Ascending aorta (tissue), 2 donors: Measurements from ENCODE around the gene ATG14. TPM values are rescaled to one million over a fixed set of nuclear protein-coding genes. Genes with fewer than 3 reads are reported as not detected.
"Not testable (repeated sequence)": the region's sequence is repeated elsewhere in the genome, so short reads cannot be mapped to it uniquely, and the experiment has no call there.

Experiments used
- DNase-seq, 2 donors: peaks; one replicate each; pipeline ENCODE4 v3.0.0-alpha.2; 2019; ENCODE audit warnings: low spot score in 2 of 2
- H3K27ac ChIP-seq, 2 donors: fragments of 200-600 bp; sonication (generic); one replicate each; pipeline ENCODE4 v1.5.1; 2016 to 2017; ENCODE audit warnings: mild to moderate bottlenecking in 1 of 2
- H3K27me3 ChIP-seq: fragments of 200-600 bp; sonication (generic); one replicate; pipeline ENCODE4 v1.5.1; 2017
- H3K36me3 ChIP-seq, 2 donors: fragments of 200-600 bp; sonication (generic); one replicate each; pipeline ENCODE4 v1.5.1; 2016
- H3K4me1 ChIP-seq, 2 donors: fragments of 200-600 bp; sonication (generic); one replicate each; pipeline ENCODE4 v1.5.1; 2016 to 2017; ENCODE audit warnings: mild to moderate bottlenecking in 1 of 2
- H3K4me3 ChIP-seq, 2 donors: fragments of 200-600 bp; sonication (generic); one replicate each; pipeline ENCODE4 v1.5.1; 2016 to 2017; ENCODE audit warnings: mild to moderate bottlenecking in 1 of 2
- H3K9me3 ChIP-seq, 2 donors: fragments of 200-600 bp; sonication (generic); one replicate each; pipeline ENCODE4 v1.5.1; 2016
- CTCF ChIP-seq, 3 experiments: fragments of 200-600 bp in 2 of 3; fragments of 450-650 bp in 1 of 3; sonication (generic) in 2 of 3; IDR thresholded peaks; one replicate each; pipeline ENCODE4 v1.5.1; 2016 to 2019; ENCODE audit warnings: antibody characterized with exemption in 3 of 3, mild to moderate bottlenecking in 1 of 3, moderate library complexity in 1 of 3
- intact Hi-C: fragments of 100-400 bp; cut with DNase I; formaldehyde crosslinking; loops from one replicate; pipeline ENCODE4 v1.15.1; 2023
- total RNA-seq: library from RNA; depleted of rRNA; stranded (reverse); fragments of >200 nt; gene quantifications from one replicate; pipeline ENCODE4 v1.1.0, GENCODE V29; 2016

Gene ATG14
- total RNA-seq, 1 donor from 2014 or later = 8.4 TPM

DNA sequence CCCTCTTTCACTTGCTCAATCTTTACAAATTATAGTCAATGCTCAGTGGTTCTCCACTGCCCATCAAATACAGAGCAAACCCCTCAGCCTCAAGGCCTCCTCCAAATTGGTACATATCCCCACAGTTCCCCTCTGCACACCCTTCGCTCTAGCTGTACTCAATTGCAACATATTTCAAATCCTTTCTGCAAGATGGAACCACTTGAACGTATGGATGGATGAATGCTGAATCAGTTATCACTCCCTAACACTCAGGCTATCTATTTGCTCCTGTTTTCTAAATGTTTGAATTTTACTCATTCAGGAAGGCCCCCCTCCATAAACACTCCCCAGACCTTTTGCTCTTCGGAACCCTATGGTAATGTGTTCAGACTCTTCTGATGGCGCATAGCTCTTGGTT lies 24.5 kb downstream of the ATG14 start:
- peaks cover 29 to 48% of the 10 kb centered on the region in 2 donors for H3K36me3 ChIP-seq
- H3K27me3 ChIP-seq = no peaks in the 10 kb centered on the region
- intact Hi-C loops = loop anchor here (10.0 kb wide), 1 partner anchor 1432 kb away; the partner anchor contains the start of gene BMP4
- no peak for TF ChIP-seq CTCF (IDR thresholded peaks at IDR 0.05)
- no peak for DNase-seq
- peaks cover 12 to 17% of the 10 kb centered on the region in 2 donors for H3K4me1 ChIP-seq
- H3K9me3 ChIP-seq = no peaks in the 10 kb centered on the region
- H3K4me3 ChIP-seq = no peak overlapping the region
- no peak overlapping the region for H3K27ac ChIP-seq

- DNase-seq = no peak
- TF ChIP-seq CTCF (IDR thresholded peaks at IDR 0.05) = no peak
- no peaks in the 10 kb centered on the region for H3K27me3 ChIP-seq
- no peaks in the 10 kb centered on the region for H3K9me3 ChIP-seq
- H3K27ac ChIP-seq = peak overlapping the region in 1 of 2 donors; percentile 86
- intact Hi-C loops = loop anchor here (10.0 kb wide), 1 partner anchor 1431 kb away; the partner anchor contains the start of gene BMP4
- peaks cover 15 to 20% of the 10 kb centered on the region in 2 donors for H3K4me1 ChIP-seq
- peaks cover 30 to 55% of the 10 kb centered on the region in 2 donors for H3K36me3 ChIP-seq
- H3K4me3 ChIP-seq = no peak overlapping the region
Measured at GRCh38 chr14:55386037-55386808, 25.4 kb downstream of the ATG14 start.

GRCh38 chr14:55384536-55384935 lies 27.1 kb downstream of the ATG14 start:
- Histone ChIP-seq H3K36me3 (peaks cover 30 to 61% of the 10 kb centered on the region in 2 donors), H3K27ac (peak overlapping the region; percentile 64 to 86)
- intact Hi-C loops = loop anchor here (2.0 to 10.0 kb wide), 2 partner anchors 14 to 1430 kb away; partner anchors contain the start of gene BMP4

DNA sequence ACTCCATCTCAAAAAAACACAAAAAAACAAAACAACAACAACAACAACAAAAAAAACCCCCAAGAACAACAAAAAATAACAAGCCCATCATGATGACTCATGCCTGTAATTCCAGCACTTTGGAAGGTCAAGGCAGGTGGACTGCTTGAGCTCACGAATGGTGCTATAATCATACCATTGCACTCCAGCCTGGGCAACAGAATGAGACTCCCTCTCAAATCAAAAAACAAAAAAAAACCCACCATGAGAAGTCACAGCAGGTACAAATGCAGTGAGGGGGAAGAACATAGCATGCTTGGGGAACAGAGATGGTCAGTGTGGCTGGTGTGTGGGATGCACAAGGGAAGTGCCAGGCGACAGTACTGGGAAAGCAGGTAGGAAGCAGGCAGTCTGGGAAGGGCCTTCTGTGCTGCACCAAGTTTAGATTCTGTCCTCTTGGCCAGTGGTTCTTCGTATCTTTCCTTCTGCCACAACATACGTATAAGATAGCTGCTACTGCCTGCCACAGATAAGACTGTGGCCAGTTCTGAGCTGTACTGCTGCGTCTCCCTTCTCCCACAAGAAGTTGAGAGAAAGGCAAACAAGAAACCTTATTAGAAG lies 28.0 kb downstream of the ATG14 start:
- H3K27ac ChIP-seq = peak overlapping the region; percentile 64 to 86
- DNase-seq = no peak
- peaks cover 34 to 63% of the 10 kb centered on the region in 2 donors for H3K36me3 ChIP-seq
- TF ChIP-seq CTCF (IDR thresholded peaks at IDR 0.05) = no peak
- H3K4me1 ChIP-seq = peaks cover 15 to 20% of the 10 kb centered on the region in 2 donors
- no peak overlapping the region for H3K4me3 ChIP-seq
- no peaks in the 10 kb centered on the region for H3K9me3 ChIP-seq
- no peaks in the 10 kb centered on the region for H3K27me3 ChIP-seq
- intact Hi-C loops = loop anchor here (1.0 to 10.0 kb wide), 3 partner anchors 15 to 1429 kb away; partner anchors contain the start of genes ATG14 and BMP4

More at GRCh38 chr14:55384536-55384935, 27.1 kb downstream of the ATG14 start:
- Histone ChIP-seq H3K4me1 (peaks cover 15 to 20% of the 10 kb centered on the region in 2 donors), H3K4me3 (no peak overlapping the region), H3K27me3 (no peaks in the 10 kb centered on the region), H3K9me3 (no peaks in the 10 kb centered on the region)
- no peak for TF ChIP-seq CTCF (IDR thresholded peaks at IDR 0.05)
- DNase-seq = no peak

- peaks cover 39 to 57% of the 10 kb centered on the region in 2 donors for H3K36me3 ChIP-seq
- DNase-seq = peak; percentile 39 to 85
- intact Hi-C loops = loop anchor here (1.0 to 10.0 kb wide), 2 partner anchors 28 to 1428 kb away; partner anchors contain the start of genes ATG14 and BMP4
- H3K4me3 ChIP-seq = peak overlapping the region in 1 of 2 donors; percentile 1
- H3K27me3 ChIP-seq, H3K9me3 ChIP-seq: not testable (repeated sequence)
- peak overlapping the region; percentile 64 to 86 for H3K27ac ChIP-seq
- peaks cover 15 to 20% of the 10 kb centered on the region in 2 donors for H3K4me1 ChIP-seq
Measured at GRCh38 chr14:55383056-55383466, 28.6 kb downstream of the ATG14 start.
